HepG2 (cell line): ENCODE results near the gene TXN. TPM values are rescaled to one million over a fixed set of nuclear protein-coding genes. Genes with fewer than 3 reads are reported as not detected.
A peak's percentile ranks its signal among the peaks of the same experiment; 100 is the strongest.

ENCODE experiments used
- ARNTL ChIP-seq: sonication (generic); formaldehyde crosslinking; IDR thresholded peaks from 2 replicates; pipeline ENCODE4 v1.4.0; 2020; ENCODE audit warnings: mild to moderate bottlenecking, missing genetic modification reagents
- CBFB ChIP-seq: sonication (generic); formaldehyde crosslinking; IDR thresholded peaks from 2 replicates; pipeline ENCODE4 v1.4.0; 2020; ENCODE audit warnings: missing genetic modification reagents
- DBP ChIP-seq: sonication (generic); formaldehyde crosslinking; IDR thresholded peaks from 2 replicates; pipeline ENCODE4 v1.4.0; 2020; ENCODE audit warnings: missing genetic modification reagents; ENCODE audit errors: not compliant biosample characterization
- DMAP1 ChIP-seq: IDR thresholded peaks from 2 replicates; pipeline ENCODE4 v1.6.1; 2016
- E2F2 ChIP-seq: sonication (generic); formaldehyde crosslinking; IDR thresholded peaks from 2 replicates; pipeline ENCODE4 v1.4.0; 2020; ENCODE audit warnings: missing genetic modification reagents, borderline replicate concordance
- EP300 ChIP-seq, 3 experiments: sonication (generic) in 1 of 3; formaldehyde crosslinking in 1 of 3; IDR thresholded peaks; 2 replicates each; pipeline versions ENCODE4 v1.5.1 to v1.6.1; 2011 to 2020; ENCODE audit warnings: low read depth in 2 of 3, low read length in 2 of 3, borderline replicate concordance in 1 of 3, improper control_type of control experiment in 1 of 3, mild to moderate bottlenecking in 1 of 3, missing genetic modification reagents in 1 of 3, moderate library complexity in 1 of 3
- ETV5 ChIP-seq: IDR thresholded peaks from 2 replicates; pipeline ENCODE4 v1.6.1; 2018; ENCODE audit warnings: missing biosample characterization, missing genetic modification reagents, inconsistent platforms, borderline replicate concordance
- GABPA ChIP-seq, 2 experiments: IDR thresholded peaks; 2 replicates each; pipeline ENCODE4 v1.6.1; 2011 to 2016; ENCODE audit warnings: low read depth in 2 of 2, low read length in 1 of 2, missing biosample characterization in 1 of 2, missing genetic modification characterization in 1 of 2
- HDAC2 ChIP-seq: sonication (generic); formaldehyde crosslinking; IDR thresholded peaks from 2 replicates; pipeline ENCODE4 v1.4.0; 2020; ENCODE audit warnings: missing genetic modification reagents
- LRRFIP1 ChIP-seq: sonication (generic); formaldehyde crosslinking; conservative IDR thresholded peaks from 2 replicates; pipeline ENCODE4 v1.4.0; 2020; ENCODE audit warnings: missing genetic modification reagents
- NCOA2 ChIP-seq: sonication (generic); formaldehyde crosslinking; IDR thresholded peaks from 2 replicates; pipeline ENCODE4 v1.8.0; 2022; ENCODE audit warnings: inconsistent platforms
- REXO4 ChIP-seq: sonication (generic); formaldehyde crosslinking; IDR thresholded peaks from 2 replicates; pipeline ENCODE4 v1.8.0; 2022; ENCODE audit warnings: missing genetic modification reagents, mild to moderate bottlenecking, borderline replicate concordance
- SALL1 ChIP-seq: sonication (generic); formaldehyde crosslinking; IDR thresholded peaks from 2 replicates; pipeline ENCODE4 v1.8.0; 2022; ENCODE audit warnings: mild to moderate bottlenecking, missing genetic modification reagents
- SKIL ChIP-seq: sonication (generic); formaldehyde crosslinking; IDR thresholded peaks from 2 replicates; pipeline ENCODE4 v1.8.0; 2022; ENCODE audit warnings: missing genetic modification reagents, mild to moderate bottlenecking, moderate library complexity, borderline replicate concordance
- SP2 ChIP-seq: sonication (generic); formaldehyde crosslinking; IDR thresholded peaks from 2 replicates; pipeline ENCODE4 v1.5.1; 2020; ENCODE audit warnings: mild to moderate bottlenecking, missing genetic modification reagents
- ZNF17 ChIP-seq: sonication (generic); formaldehyde crosslinking; IDR thresholded peaks from 2 replicates; pipeline ENCODE4 v1.5.0; 2020; ENCODE audit warnings: mild to moderate bottlenecking, missing genetic modification reagents
- ZNF282 ChIP-seq: fragments of 450-650 bp; IDR thresholded peaks from 2 replicates; pipeline ENCODE4 v1.6.1; 2018; ENCODE audit not compliant: partially characterized antibody
- ZNF569 ChIP-seq: sonication (generic); formaldehyde crosslinking; IDR thresholded peaks from 2 replicates; pipeline ENCODE4 v1.5.0; 2020; ENCODE audit warnings: mild to moderate bottlenecking, missing genetic modification reagents, moderate library complexity, borderline replicate concordance
- ZNF572 ChIP-seq: sonication (generic); formaldehyde crosslinking; IDR thresholded peaks from 2 replicates; pipeline ENCODE4 v1.5.1; 2020; ENCODE audit warnings: mild to moderate bottlenecking, missing genetic modification reagents
- ZNF605 ChIP-seq: sonication (generic); formaldehyde crosslinking; IDR thresholded peaks from 2 replicates; pipeline ENCODE4 v1.8.0; 2022; ENCODE audit warnings: mild to moderate bottlenecking, missing genetic modification reagents
- polyA plus RNA-seq, 8 experiments: library from polyadenylated mRNA; depleted of rRNA in 3 of 8; stranded (reverse) in 7 of 8; unstranded in 1 of 8; fragments of >200 nt; fragmentation: Illumina TruSeq in 4 of 8; extraction: Trizol in 4 of 8; gene quantifications; 2 replicates each; pipeline versions ENCODE4 v1.2.1 to v1.2.3, GENCODE V29; 2011 to 2016; ENCODE audit warnings: low read depth in 4 of 8, missing spikeins in 1 of 8, mixed read lengths in 1 of 8; ENCODE audit not compliant: insufficient read depth in 1 of 8
- total RNA-seq, 5 experiments: library from RNA; depleted of rRNA; stranded (reverse); fragments of >200 nt; fragmentation: Illumina TruSeq; extraction: Trizol; gene quantifications; 2 replicates each; pipeline ENCODE4 v1.2.3, GENCODE V29; 2016; ENCODE audit warnings: low read depth in 1 of 5

Gene TXN
- total and polyA plus RNA-seq, 2 of the 13 experiments (the other 11 are each of a cell fraction or from before 2014, with no cell fraction given) = 364 to 470 TPM

GRCh38 chr9:110213413-110214044 lies 42.8 kb downstream of the TXN start (continued):
- no peak for TF ChIP-seq DBP (CRISPR knock-in tag)
- TF ChIP-seq SALL1 (CRISPR knock-in tag) = peak; percentile 44; the same call in 1 of the 2 replicates
- TF ChIP-seq ZNF282 = no peak
- TF ChIP-seq SKIL (CRISPR knock-in tag) = no peak
- no peak for TF ChIP-seq GABPA (IDR thresholded peaks at IDR 0.05; ENCODE audit: low read depth, low read length)
- no peak for TF ChIP-seq GABPA (CRISPR knock-in tag; IDR thresholded peaks at IDR 0.05; ENCODE audit: low read depth)
- TF ChIP-seq ARNTL (CRISPR knock-in tag) = no peak
- peak; percentile 0; the same call in 1 of the 2 replicates for TF ChIP-seq HDAC2 (CRISPR knock-in tag)
- 0 out of 2 replicates have a peak, but pooled peaks have one; percentile 13 for TF ChIP-seq NCOA2 (CRISPR knock-in tag)
- no peak for TF ChIP-seq ETV5 (CRISPR knock-in tag)
- no peak for TF ChIP-seq REXO4 (CRISPR knock-in tag)
- no peak for TF ChIP-seq ZNF572 (CRISPR knock-in tag)
- peak in 1 of 2 experiments; percentile 53; a peak in 1 of 4 replicates for TF ChIP-seq EP300 (IDR thresholded peaks at IDR 0.05; ENCODE audit: low read depth in 2 of 2, low read length in 2 of 2)
- no peak for TF ChIP-seq EP300 (CRISPR knock-in tag; IDR thresholded peaks at IDR 0.05; ENCODE audit: borderline replicate concordance)
- no peak for TF ChIP-seq CBFB (CRISPR knock-in tag)
- TF ChIP-seq ZNF569 (CRISPR knock-in tag) = no peak
- TF ChIP-seq DMAP1 (CRISPR knock-in tag) = 0 out of 2 replicates have a peak, but pooled peaks have one; percentile 25
- TF ChIP-seq ZNF605 (CRISPR knock-in tag) = no peak
- TF ChIP-seq ZNF17 (CRISPR knock-in tag) = no peak
- no peak for TF ChIP-seq E2F2 (CRISPR knock-in tag)
- TF ChIP-seq LRRFIP1 = no peak
- TF ChIP-seq SP2 (CRISPR knock-in tag) = no peak
